HG03460 (cell line): ENCODE measurements around the gene AFDN.

Experiments
- ATAC-seq: cut with Tn5 transposase; IDR thresholded peaks from one replicate; pipeline ENCODE4 v1.9.1; 2021; ENCODE audit not compliant: unreplicated experiment

AFDN gene

GRCh38 chr6:167840526-167841179 is 13.9 kb downstream of the AFDN start:
- ATAC-seq: no peak

- no peak for ATAC-seq
Measured at GRCh38 chr6:167841981-167842380, 15.3 kb downstream of the AFDN start.

DNA sequence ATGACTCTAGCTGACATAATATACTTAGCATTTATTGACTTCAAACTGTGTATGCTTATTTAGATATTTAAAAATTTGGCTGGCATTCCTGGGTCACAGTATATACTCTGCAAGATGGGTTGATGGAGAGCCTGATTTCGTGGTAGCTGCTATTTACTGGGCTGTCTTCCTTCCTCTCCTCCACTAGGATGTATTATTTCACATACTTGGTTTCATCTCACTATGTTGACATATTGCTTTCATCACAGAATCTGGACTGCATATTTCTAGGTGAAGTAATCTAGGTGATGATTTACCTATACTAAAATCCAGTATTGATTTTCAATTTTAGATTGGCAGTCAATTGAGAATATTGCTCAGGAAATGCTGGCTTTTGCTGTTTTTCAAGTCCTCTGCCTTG is 15.7 kb downstream of the AFDN start:
- no peak for ATAC-seq

DNA sequence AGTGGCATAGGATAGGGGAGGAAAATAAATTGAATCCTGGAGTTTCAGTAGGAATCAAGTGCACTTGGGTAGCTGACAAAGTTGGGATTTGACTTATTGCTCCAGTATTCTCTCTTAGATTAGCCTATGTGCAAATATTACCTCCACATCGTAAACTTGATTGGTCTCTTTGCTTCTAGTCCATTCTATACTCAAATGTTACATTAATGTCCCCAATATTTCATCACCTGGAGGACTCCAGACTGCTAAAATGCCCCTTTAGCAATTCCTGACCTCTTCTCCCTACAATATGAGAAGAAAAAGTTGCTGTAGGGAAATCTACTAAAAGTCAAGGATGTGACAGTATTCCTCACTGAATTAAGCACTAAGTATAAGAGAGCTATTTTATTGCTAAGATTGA is 16.3 kb downstream of the AFDN start:
- no peak for ATAC-seq

DNA sequence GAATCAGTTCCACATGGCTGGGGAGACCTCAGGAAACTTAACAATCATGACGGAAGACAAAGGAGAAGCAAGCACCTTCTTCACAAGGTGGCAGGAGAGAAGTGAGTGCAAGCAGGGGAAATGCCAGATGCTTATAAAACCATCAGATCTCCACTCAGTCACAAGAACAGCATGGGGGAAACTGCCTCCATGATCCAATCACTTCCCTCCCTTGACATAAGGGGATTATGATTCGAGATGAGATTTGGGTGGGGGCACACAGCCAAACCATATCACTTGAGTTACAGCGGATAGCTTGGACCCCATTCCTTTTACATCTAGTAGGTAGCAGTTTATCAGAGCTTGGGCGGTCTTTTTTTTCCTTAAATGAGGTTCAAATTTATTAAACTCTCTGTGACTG is 19.1 kb downstream of the AFDN start:
- ATAC-seq: no peak

GRCh38 chr6:167846997-167847606 is 20.4 kb downstream of the AFDN start:
- no peak for ATAC-seq

GRCh38 chr6:167847936-167848335 is 21.2 kb downstream of the AFDN start:
- no peak for ATAC-seq

GRCh38 chr6:167848783-167849182 is 22.1 kb downstream of the AFDN start:
- no peak for ATAC-seq

DNA sequence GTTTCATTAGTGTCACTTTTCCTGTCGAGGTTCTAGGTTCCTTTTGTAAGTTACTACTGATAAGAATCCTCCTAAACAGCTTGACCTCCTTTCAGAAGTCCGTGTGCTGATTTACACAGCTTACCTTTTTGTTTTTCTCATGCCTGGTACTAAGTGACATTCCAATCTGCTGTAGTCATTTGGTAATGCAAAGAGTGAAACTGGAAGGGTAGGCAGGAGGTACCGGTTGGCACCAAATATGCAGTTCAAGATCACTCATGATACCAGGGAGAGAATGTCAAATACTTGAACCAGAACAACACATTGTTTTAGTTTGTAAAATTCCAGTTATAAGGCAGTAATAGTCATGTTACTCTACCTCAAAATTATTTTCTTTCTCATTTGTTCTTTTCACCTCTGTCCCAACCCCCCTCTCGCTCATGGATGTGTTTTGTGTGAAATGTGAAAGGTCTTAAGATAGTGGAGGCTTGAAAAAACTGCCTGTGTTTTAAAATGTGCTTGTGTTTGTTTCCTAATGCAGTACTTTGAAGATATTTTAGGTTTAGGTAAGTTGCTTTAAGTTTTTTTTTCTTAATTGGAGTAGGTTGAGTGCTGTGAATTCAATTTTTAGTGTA is 23.2 kb downstream of the AFDN start:
- no peak for ATAC-seq

DNA sequence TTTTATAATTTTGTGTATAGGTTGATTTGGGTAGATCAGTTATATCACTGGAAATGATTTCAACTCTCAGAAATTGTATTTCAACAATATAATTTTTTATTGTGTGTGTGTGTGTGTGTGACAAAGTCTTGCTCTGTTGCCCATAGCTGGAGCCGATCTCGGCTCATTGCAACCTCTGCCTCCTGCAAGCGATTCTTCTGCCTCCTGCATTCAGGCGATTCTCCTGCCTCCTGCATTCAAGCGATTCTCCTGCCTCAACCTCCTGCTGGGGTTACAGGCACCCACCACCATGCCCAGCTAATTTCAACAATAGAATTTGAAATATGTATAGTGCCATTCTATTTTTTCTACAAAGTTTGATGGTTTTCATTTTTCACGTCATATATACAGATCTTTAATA is 24.1 kb downstream of the AFDN start:
- no peak for ATAC-seq

GRCh38 chr6:167851370-167851952 is 24.8 kb downstream of the AFDN start:
- no peak for ATAC-seq

- no peak for ATAC-seq
Measured at GRCh38 chr6:167855825-167856425, 29.2 kb downstream of the AFDN start.

DNA sequence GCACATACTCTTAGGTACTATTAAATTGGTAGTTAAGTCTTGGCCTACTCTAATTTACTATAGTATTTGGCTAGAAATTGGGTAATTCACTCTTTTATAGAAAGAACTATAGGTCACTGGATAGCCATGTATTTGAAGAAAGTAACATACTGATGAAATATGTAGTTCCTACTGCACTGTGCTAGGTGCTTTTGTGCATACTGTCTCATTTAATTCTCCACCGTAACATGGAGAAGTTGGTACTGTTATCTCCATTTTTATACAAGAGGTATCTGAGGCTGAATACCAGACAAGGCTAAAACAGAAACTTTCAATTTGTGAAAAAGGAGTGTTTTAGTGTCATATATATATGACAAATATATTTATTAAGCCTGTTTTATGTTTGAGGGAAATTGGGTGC is 29.8 kb downstream of the AFDN start:
- ATAC-seq: no peak

DNA sequence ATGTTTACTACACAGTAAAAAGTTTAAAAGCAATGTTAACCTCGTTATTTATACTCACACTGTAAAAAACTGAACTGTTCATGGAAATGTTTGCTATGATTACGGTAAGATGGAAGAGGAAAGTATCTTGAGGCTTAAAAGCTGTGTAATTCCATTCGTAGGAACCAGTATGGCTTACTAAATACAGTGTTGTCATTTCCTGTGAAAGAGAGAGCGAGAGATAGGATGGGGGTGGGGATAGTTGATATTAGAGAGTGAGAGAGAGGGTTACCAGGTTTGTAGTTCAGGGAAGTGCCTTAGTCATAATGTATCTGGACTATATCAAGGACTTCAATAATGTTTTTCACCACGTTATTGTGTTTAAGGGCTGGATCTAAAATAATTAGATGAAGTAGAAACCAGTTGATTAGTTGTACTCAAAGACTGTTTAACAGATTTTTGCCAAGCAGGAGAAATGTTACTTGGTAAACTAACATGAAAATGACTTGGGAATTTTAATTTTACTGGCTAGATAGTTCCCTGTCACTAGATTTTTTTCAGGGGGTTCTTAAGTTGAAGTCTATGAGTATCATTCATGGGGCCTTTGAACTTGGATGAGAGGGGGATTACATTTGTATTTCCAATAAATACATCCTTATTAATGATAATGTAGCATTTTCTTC is 30.4 kb downstream of the AFDN start:
- ATAC-seq: no peak

- no peak for ATAC-seq
Measured at GRCh38 chr6:167858086-167858591, 31.4 kb downstream of the AFDN start.

- no peak for ATAC-seq
Measured at GRCh38 chr6:167858842-167859664, 32.3 kb downstream of the AFDN start.

DNA sequence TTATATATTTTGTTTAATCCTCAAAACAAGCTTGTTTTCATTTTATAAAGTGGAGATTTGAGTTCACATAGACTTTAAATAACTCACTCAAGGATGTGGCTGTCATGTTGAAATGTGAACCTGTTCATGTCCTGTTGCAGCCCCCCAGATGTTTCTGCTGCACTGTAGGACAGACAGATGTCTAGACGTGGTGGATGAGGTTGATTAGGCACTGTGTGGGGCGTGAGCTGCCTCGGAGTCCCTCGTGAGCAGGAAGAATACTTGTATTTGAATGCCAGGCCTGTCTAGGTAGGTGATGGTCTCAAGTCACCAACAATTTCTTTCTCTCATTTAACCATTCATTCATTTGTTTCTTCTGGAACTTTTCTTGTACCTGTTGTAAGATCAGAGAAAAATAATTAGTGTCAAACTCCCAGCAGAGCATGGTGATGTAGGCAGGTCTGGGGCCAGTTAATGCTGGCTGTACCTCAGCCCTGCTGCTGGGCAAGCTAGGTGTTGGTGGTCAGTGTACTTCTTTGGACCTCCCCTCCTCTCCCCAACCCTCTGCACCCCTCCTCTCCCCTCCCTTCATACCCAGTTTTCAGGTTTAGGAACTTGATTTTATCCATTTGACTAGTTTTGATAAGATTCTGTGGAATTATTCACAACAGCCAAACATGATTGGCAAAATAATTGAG is 34.0 kb downstream of the AFDN start:
- ATAC-seq: no peak

DNA sequence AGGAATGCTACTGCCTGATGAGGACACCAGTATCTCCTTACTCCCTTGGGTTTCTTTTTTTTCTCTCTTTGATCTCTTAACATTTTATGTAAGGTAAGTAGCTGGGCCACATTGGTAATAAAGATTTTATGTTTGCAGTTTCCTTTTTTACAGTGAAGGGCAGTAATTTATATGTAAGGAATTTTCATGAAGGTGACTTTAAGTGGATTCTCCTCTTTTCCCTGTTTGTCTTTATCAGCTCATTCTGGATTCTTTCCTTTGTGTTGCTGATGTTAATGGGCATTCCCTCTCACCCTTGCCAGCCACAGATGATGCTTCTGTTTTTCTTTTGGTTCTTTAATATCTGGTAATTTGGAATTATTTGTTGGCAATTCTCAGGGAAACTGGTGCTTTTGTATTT is 34.7 kb downstream of the AFDN start:
- ATAC-seq: no peak

GRCh38 chr6:167863897-167864296 is 37.2 kb downstream of the AFDN start:
- no peak for ATAC-seq

GRCh38 chr6:167866642-167867041 is 39.9 kb downstream of the AFDN start:
- ATAC-seq: no peak
